ENCODE data around the gene ADISSP. TPM values are rescaled to one million over a fixed set of nuclear protein-coding genes. Genes with fewer than 3 reads are reported as not detected.

Gene ADISSP
- total and polyA plus RNA-seq, 2 of the 13 experiments (the other 11 are each of a cell fraction or from before 2014, with no cell fraction given) = 38.3 to 90.6 TPM

DNA sequence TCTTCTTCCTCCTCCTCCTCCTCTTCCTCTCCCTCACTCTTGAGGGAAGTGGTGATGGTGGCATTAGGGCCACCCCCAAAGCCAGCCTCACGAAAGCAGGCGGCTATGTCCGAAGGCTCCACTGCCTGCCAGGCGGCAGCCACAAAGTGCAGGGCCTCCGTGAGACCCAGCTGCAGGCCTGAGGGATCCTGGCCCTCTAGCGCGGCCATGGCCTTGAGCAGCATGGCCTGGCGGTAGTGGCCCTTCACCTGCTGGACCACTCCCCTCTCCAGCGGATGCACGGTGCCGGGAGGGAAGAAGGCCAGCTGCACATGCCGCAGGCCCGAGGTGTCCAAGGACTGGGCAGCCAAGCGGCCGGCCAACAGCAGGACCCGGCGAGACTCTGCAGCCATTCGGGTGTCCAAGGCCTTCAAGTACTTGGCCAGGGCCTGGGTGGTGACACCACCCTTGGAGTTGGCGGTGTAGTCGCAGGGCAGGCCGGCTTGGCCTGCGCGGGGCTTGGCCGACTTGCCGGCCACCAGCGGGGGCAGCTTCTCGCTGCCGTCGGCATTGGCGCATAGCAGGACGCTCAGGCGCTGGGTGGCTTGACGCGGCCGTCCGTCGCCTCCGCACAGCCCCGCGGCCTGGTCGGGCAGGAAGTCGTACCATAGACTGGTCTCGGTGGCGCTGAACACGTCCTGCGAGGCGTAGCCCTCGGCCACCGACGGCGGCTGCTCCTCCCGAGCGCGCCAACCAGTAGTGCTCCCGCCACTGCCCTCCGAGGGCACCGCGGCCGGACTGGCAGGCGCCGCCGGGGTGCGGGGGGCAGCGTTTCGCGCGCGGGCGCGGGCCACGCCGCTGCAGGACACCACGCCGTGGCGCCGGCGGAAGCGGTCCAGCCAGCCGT is 17.9 kb upstream of the ADISSP start (continued):
- TF ChIP-seq, protein P1, sequence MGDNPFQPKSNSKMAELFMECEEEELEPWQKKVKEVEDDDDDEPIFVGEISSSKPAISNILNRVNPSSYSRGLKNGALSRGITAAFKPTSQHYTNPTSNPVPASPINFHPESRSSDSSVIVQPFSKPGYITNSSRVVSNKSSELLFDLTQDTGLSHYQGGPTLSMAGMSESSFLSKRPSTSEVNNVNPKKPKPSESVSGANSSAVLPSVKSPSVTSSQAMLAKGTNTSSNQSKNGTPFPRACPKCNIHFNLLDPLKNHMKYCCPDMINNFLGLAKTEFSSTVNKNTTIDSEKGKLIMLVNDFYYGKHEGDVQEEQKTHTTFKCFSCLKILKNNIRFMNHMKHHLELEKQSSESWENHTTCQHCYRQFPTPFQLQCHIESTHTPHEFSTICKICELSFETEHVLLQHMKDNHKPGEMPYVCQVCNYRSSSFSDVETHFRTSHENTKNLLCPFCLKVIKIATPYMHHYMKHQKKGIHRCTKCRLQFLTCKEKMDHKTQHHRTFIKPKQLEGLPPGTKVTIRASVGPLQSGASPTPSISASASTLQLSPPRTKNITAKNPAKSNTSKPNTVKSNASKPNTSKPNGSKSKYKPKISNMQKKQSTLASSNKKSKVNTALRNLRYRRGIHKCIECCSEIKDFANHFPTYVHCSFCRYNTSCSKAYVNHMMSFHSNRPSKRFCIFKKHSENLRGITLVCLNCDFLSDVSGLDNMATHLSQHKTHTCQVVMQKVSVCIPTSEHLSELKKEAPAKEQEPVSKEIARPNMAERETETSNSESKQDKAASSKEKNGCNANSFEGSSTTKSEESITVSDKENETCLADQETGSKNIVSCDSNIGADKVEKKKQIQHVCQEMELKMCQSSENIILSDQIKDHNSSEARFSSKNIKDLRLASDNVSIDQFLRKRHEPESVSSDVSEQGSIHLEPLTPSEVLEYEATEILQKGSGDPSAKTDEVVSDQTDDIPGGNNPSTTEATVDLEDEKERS (CRISPR knock-in tag; IDR thresholded peaks at IDR 0.05) = no peak
- no peak for TF ChIP-seq ZNF567 (CRISPR knock-in tag; IDR thresholded peaks at IDR 0.05; ENCODE audit: borderline replicate concordance)
- TF ChIP-seq ATF7 (IDR thresholded peaks at IDR 0.05) = no peak
- no peak for TF ChIP-seq ATF7 (CRISPR knock-in tag; IDR thresholded peaks at IDR 0.05)
- no peak; the same call in 1 of the 2 replicates for TF ChIP-seq TIGD3 (CRISPR knock-in tag; IDR thresholded peaks at IDR 0.05; ENCODE audit: borderline replicate concordance)
- TF ChIP-seq ERF (CRISPR knock-in tag; IDR thresholded peaks at IDR 0.05) = no peak
- TF ChIP-seq POLR2A (IDR thresholded peaks at IDR 0.05; ENCODE audit: insufficient read depth in 1 of 2, low read depth in 2 of 2, low read length in 2 of 2) = no peak
- no peak for TF ChIP-seq ZFP82 (CRISPR knock-in tag; IDR thresholded peaks at IDR 0.05; ENCODE audit: borderline replicate concordance)
- TF ChIP-seq ZNF451 (CRISPR knock-in tag; IDR thresholded peaks at IDR 0.05) = no peak
- no peak for TF ChIP-seq SKI (IDR thresholded peaks at IDR 0.05; ENCODE audit: partially characterized antibody)
- no peak for TF ChIP-seq ZFP36 (IDR thresholded peaks at IDR 0.05; ENCODE audit: borderline replicate concordance, low read depth, low read length, partially characterized antibody)
- TF ChIP-seq TFDP2 (CRISPR knock-in tag; IDR thresholded peaks at IDR 0.05) = 0 out of 2 replicates have a peak, but pooled peaks have one; percentile 32
- no peak for TF ChIP-seq CCAR2 (optimal IDR thresholded peaks at IDR 0.05; ENCODE audit: low read depth, low read length)
- TF ChIP-seq AGO1 (IDR thresholded peaks at IDR 0.05; ENCODE audit: low read depth, low read length, poor library complexity, severe bottlenecking) = peak; percentile 9
- TF ChIP-seq, protein P2, sequence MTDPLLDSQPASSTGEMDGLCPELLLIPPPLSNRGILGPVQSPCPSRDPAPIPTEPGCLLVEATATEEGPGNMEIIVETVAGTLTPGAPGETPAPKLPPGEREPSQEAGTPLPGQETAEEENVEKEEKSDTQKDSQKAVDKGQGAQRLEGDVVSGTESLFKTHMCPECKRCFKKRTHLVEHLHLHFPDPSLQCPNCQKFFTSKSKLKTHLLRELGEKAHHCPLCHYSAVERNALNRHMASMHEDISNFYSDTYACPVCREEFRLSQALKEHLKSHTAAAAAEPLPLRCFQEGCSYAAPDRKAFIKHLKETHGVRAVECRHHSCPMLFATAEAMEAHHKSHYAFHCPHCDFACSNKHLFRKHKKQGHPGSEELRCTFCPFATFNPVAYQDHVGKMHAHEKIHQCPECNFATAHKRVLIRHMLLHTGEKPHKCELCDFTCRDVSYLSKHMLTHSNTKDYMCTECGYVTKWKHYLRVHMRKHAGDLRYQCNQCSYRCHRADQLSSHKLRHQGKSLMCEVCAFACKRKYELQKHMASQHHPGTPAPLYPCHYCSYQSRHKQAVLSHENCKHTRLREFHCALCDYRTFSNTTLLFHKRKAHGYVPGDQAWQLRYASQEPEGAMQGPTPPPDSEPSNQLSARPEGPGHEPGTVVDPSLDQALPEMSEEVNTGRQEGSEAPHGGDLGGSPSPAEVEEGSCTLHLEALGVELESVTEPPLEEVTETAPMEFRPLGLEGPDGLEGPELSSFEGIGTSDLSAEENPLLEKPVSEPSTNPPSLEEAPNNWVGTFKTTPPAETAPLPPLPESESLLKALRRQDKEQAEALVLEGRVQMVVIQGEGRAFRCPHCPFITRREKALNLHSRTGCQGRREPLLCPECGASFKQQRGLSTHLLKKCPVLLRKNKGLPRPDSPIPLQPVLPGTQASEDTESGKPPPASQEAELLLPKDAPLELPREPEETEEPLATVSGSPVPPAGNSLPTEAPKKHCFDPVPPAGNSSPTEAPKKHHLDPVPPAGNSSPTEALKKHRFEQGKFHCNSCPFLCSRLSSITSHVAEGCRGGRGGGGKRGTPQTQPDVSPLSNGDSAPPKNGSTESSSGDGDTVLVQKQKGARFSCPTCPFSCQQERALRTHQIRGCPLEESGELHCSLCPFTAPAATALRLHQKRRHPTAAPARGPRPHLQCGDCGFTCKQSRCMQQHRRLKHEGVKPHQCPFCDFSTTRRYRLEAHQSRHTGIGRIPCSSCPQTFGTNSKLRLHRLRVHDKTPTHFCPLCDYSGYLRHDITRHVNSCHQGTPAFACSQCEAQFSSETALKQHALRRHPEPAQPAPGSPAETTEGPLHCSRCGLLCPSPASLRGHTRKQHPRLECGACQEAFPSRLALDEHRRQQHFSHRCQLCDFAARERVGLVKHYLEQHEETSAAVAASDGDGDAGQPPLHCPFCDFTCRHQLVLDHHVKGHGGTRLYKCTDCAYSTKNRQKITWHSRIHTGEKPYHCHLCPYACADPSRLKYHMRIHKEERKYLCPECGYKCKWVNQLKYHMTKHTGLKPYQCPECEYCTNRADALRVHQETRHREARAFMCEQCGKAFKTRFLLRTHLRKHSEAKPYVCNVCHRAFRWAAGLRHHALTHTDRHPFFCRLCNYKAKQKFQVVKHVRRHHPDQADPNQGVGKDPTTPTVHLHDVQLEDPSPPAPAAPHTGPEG (CRISPR knock-in tag; IDR thresholded peaks at IDR 0.05) = no peak
- TF ChIP-seq, protein P3, sequence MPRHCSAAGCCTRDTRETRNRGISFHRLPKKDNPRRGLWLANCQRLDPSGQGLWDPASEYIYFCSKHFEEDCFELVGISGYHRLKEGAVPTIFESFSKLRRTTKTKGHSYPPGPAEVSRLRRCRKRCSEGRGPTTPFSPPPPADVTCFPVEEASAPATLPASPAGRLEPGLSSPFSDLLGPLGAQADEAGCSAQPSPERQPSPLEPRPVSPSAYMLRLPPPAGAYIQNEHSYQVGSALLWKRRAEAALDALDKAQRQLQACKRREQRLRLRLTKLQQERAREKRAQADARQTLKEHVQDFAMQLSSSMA (CRISPR knock-in tag; IDR thresholded peaks at IDR 0.05) = no peak

Measured in HepG2 (cell line).